GM12878 (cell line): ENCODE data around the gene UMAD1. TPM values are rescaled to one million over a fixed set of nuclear protein-coding genes. Genes with fewer than 3 reads are reported as not detected.

Experiments
- ATAC-seq: fragments of 200-7000 bp; cut with Tn5 transposase; 3 replicates; pipeline ENCODE4 v1.9.1; 2020; ENCODE audit warnings: mild to moderate bottlenecking, moderate library complexity
- BruUV-seq: library from RNA; stranded (reverse); fragments of 400-500 nt; replicated peaks from 2 replicates; lab custom pipeline; 2021; lab: Mats Ljungman, UMichigan
- CTCF ChIA-PET: fragments of 300-600 bp; sonication (Branson Sonifier 250); formaldehyde crosslinking; extraction: SDS; loops from one replicate; lab custom pipeline; 2021; ENCODE audit warnings: inconsistent platforms; lab: Yijun Ruan, JAX
- POLR2A ChIA-PET: fragments of 350-600 bp; formaldehyde crosslinking; extraction: SDS; loops from one replicate; lab custom pipeline; 2021; ENCODE audit warnings: inconsistent platforms; lab: Charles Lee
- RAD21 ChIA-PET: fragments of 300-600 bp; sonication (Branson Sonifier 250); formaldehyde crosslinking; loops from one replicate; lab custom pipeline; 2023; ENCODE audit warnings: antibody characterized with exemption; ENCODE audit not compliant: unreplicated experiment; lab: Charles Lee
- SMC1A ChIA-PET: fragments of 300-600 bp; sonication (Branson Sonifier 250); formaldehyde crosslinking; loops from one replicate; lab custom pipeline; 2023; ENCODE audit not compliant: unreplicated experiment, uncharacterized antibody; lab: Charles Lee
- DNase-seq: peaks from one replicate; pipeline ENCODE4 v3.0.0-alpha.2; 2011; ENCODE audit warnings: low read depth, low spot score
- FAIRE-seq: peaks from 3 replicates; lab custom pipeline; 2011; peaks lifted over from hg19 to GRCh38; lab: Jason Lieb, UNC
- H2AFZ ChIP-seq: 2 replicates; pipeline ENCODE4 v1.6.0; 2011; ENCODE audit warnings: low read depth, low read length, control low read depth; ENCODE audit not compliant: control insufficient read depth
- H3K27ac ChIP-seq: 2 replicates; pipeline ENCODE4 v1.5.1; 2011; ENCODE audit warnings: control low read depth; ENCODE audit not compliant: control insufficient read depth, insufficient read depth
- H3K27me3 ChIP-seq, 2 experiments: replicated peaks in 1 of 2; 2 replicates each; pipeline versions ENCODE4 v1.6.0 to v1.6.1; 2011; ENCODE audit warnings: low read length in 1 of 2; ENCODE audit not compliant: control insufficient read depth in 2 of 2, insufficient read depth in 2 of 2
- H3K36me3 ChIP-seq, 2 experiments: 2 replicates each; pipeline ENCODE4 v1.5.1; 2011; ENCODE audit warnings: low read length in 1 of 2; ENCODE audit not compliant: control insufficient read depth in 2 of 2, insufficient read depth in 2 of 2
- H3K4me1 ChIP-seq: 2 replicates; pipeline ENCODE4 v1.6.1; 2011; ENCODE audit warnings: mild to moderate bottlenecking, low read length, moderate library complexity, mixed read lengths; ENCODE audit not compliant: control insufficient read depth, insufficient read depth
- H3K4me2 ChIP-seq: 2 replicates; pipeline ENCODE4 v1.6.0; 2011; ENCODE audit warnings: control low read depth; ENCODE audit not compliant: control insufficient read depth, insufficient read depth
- H3K4me3 ChIP-seq: fragments of 200-600 bp; sonication (generic); 2 replicates; pipeline ENCODE4 v1.5.1; 2016
- H3K79me2 ChIP-seq: 2 replicates; pipeline ENCODE4 v1.6.0; 2011; ENCODE audit warnings: low read length; ENCODE audit not compliant: control insufficient read depth, insufficient read depth
- H3K9ac ChIP-seq: 2 replicates; pipeline ENCODE4 v1.8.0; 2011; ENCODE audit warnings: low read length, control low read depth, mixed read lengths; ENCODE audit not compliant: control insufficient read depth, insufficient read depth
- H3K9me3 ChIP-seq: replicated peaks from 3 replicates; pipeline ENCODE4 v1.5.1; 2011; ENCODE audit warnings: mild to moderate bottlenecking, low read length; ENCODE audit not compliant: control insufficient read depth, insufficient read depth
- H4K20me1 ChIP-seq: 2 replicates; pipeline ENCODE4 v1.6.0; 2011; ENCODE audit not compliant: control insufficient read depth, insufficient read depth
- ATF7 ChIP-seq: fragments of 450-650 bp; IDR thresholded peaks from 2 replicates; pipeline ENCODE4 v1.6.1; 2016; ENCODE audit warnings: low read depth, mild to moderate bottlenecking
- CTCF ChIP-seq, 3 experiments: IDR thresholded peaks in 2 of 3; conservative IDR thresholded peaks in 1 of 3; 2 replicates each; pipeline ENCODE4 v1.5.1; 2011; ENCODE audit warnings: low read depth in 3 of 3, low read length in 3 of 3, mild to moderate bottlenecking in 3 of 3, control low read depth in 2 of 3, moderate library complexity in 2 of 3, inconsistent platforms in 1 of 3, mixed read lengths in 1 of 3; ENCODE audit not compliant: control insufficient read depth in 2 of 3, insufficient read depth in 1 of 3; ENCODE audit errors: extremely low read depth in 1 of 3
- IRF3 ChIP-seq: fragments of 450-650 bp; IDR thresholded peaks from 2 replicates; pipeline ENCODE4 v1.6.1; 2014; ENCODE audit warnings: mild to moderate bottlenecking
- KDM1A ChIP-seq: fragments of 200-600 bp; sonication (generic); IDR thresholded peaks from 2 replicates; pipeline ENCODE4 v1.6.1; 2016; ENCODE audit warnings: borderline replicate concordance
- POLR2AphosphoS5 ChIP-seq: IDR thresholded peaks from 2 replicates; pipeline ENCODE4 v1.6.1; 2011; ENCODE audit warnings: mild to moderate bottlenecking, low read length, inconsistent platforms
- WGBS: methylation state at CpG from one replicate; pipeline ENCODE4 v1.1.6; 2016; ENCODE audit warnings: low lambda C conversion rate; ENCODE audit not compliant: insufficient replicate concordance, insufficient coverage; ENCODE audit errors: missing lambda C conversion rate; 5-methylcytosine and 5-hydroxymethylcytosine counted together
- in situ Hi-C: fragments of 300-500 bp; cut with MboI; formaldehyde crosslinking; loops from 9 replicates; pipeline ENCODE4 v1.14.3; 2018; ENCODE audit warnings: mixed read lengths
- intact Hi-C: fragments of 100-400 bp; cut with micrococcal nuclease; formaldehyde crosslinking; loops from one replicate; pipeline ENCODE4 v1.14.2; 2022; ENCODE audit not compliant: unreplicated experiment
- polyA plus RNA-seq, 11 experiments: library from polyadenylated mRNA; depleted of rRNA in 4 of 11; unstranded in 6 of 11; stranded (reverse) in 5 of 11; fragments of >200 nt; fragmentation: Nextera tagmentation in 4 of 11; fragmentation: Illumina TruSeq in 1 of 11; extraction: Ambion mirVana in 4 of 11; extraction: Trizol in 1 of 11; gene quantifications; 1 replicate in 1 of 11; 2 replicates in 10 of 11; pipeline versions ENCODE4 v1.2.1 to v1.2.3, GENCODE V29; 2011 to 2016; ENCODE audit warnings: inconsistent platforms in 2 of 11, missing spikeins in 2 of 11, low read depth in 1 of 11
- total RNA-seq, 4 experiments: library from RNA; depleted of rRNA in 3 of 4; stranded (reverse); fragments of >200 nt in 3 of 4; fragmentation: Illumina TruSeq in 1 of 4; extraction: Trizol in 1 of 4; gene quantifications; 2 replicates each; pipeline versions ENCODE4 v1.2.1 to v1.2.3, GENCODE V29; 2013 to 2021

The UMAD1 gene
- total and polyA plus RNA-seq, 10 of the 15 experiments (the other 5 are each of a cell fraction or from before 2014, with no cell fraction given) = 6.0 to 28.6 (median 9.3) TPM

- no peak overlapping the region for H3K27ac ChIP-seq
- H3K36me3 ChIP-seq = no peaks in the 10 kb centered on the region
- DNase-seq (no peak), FAIRE-seq (peak; percentile 52), ATAC-seq (no peak)
- H3K9ac ChIP-seq = no peak overlapping the region
- no peak overlapping the region for H3K4me2 ChIP-seq
- in situ Hi-C loops = no loop called here
- no peak for TF ChIP-seq CTCF (IDR thresholded peaks at IDR 0.05 in 2 of 3, conservative IDR thresholded peaks at IDR 0.05 in 1 of 3; ENCODE audit: control insufficient read depth in 2 of 3, extremely low read depth in 1 of 3, insufficient read depth in 1 of 3, low read depth in 3 of 3, low read length in 3 of 3)
- TF ChIP-seq ATF7 = no peak
- TF ChIP-seq POLR2AphosphoS5 = no peak
- TF ChIP-seq IRF3 = no peak
- TF ChIP-seq KDM1A = no peak
- no peak overlapping the region for H3K4me3 ChIP-seq
- no peaks in the 10 kb centered on the region for H3K79me2 ChIP-seq
- ChIA-PET RAD21 (interaction anchor here (0.7 to 1.0 kb wide), 2 partner anchors 25 to 137 kb away, joined by 3 read pairs; no protein-coding TSS in a partner anchor), POLR2A (interaction anchor here (1.5 kb wide), 1 partner anchor 16 kb away, joined by 4 read pairs; no protein-coding TSS in a partner anchor), CTCF (no interaction called here), SMC1A (interaction anchor here (1.1 to 2.2 kb wide), 3 partner anchors 10 to 105 kb away, joined by 3 to 7 read pairs (median 4); no protein-coding TSS in a partner anchor)
- 52% methylated on average over 3 of the region's 3 CpGs for WGBS
- no peaks in the 10 kb centered on the region for H3K9me3 ChIP-seq
- H2AFZ ChIP-seq = no peak overlapping the region
- H3K4me1 ChIP-seq = no peaks in the 10 kb centered on the region
- H4K20me1 ChIP-seq = no peaks in the 10 kb centered on the region
- intact Hi-C loops = no loop called here
- no peaks in the 10 kb centered on the region for H3K27me3 ChIP-seq
- BruUV-seq = no TSS peak
Measured at GRCh38 chr7:7884855-7885254, 244.3 kb downstream of the UMAD1 start.
